Peyer's patch (tissue), 4 donors: ENCODE results near the gene AGBL4.

Experiments
- CTCF ChIP-seq, 6 experiments: fragments of 450-650 bp in 4 of 6; fragments of 200-600 bp in 2 of 6; sonication (generic) in 1 of 6; IDR thresholded peaks; one replicate each; pipeline ENCODE4 v1.5.1; 2017 to 2019; ENCODE audit warnings: antibody characterized with exemption in 6 of 6, mild to moderate bottlenecking in 3 of 6, moderate library complexity in 1 of 6
- POLR2A ChIP-seq, 2 donors: fragments of 450-650 bp; IDR thresholded peaks; one replicate each; pipeline ENCODE4 v1.5.1; 2017; ENCODE audit warnings: antibody characterized with exemption in 2 of 2, mild to moderate bottlenecking in 2 of 2, moderate library complexity in 2 of 2

- TF ChIP-seq CTCF (IDR thresholded peaks at IDR 0.05) (no peak), POLR2A (IDR thresholded peaks at IDR 0.05) (no peak)
Measured at GRCh38 chr1:49630156-49630555, 393.6 kb downstream of the AGBL4 start.
